ENCODE measurements around the gene SMPD1. TPM values are rescaled to one million over a fixed set of nuclear protein-coding genes. Genes with fewer than 3 reads are reported as not detected.

SMPD1 gene
- total and polyA plus RNA-seq, 3 donors from 2014 or later: 27.4 to 41.2 (median 30.4) TPM

DNA sequence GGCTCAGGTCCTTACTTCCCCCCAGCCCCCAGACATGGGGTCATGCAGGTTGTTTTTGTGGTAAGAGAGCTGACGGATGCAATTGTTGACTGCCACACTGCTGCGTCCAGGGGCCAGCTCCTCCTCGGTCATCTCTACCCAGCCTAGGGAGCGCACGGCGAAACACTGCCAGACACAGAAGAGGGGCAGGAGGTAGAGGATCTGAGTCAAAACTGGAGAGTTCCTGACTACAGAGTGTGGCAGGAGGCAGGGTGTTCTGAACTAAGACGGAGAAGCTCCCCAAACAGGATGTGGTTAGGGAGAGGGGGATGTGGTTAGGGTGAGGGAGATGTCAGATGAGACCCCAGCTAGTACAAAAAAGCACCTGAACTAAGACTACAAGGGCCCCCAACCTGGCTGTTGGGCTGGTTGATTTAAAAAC lies 12.3 kb downstream of the SMPD1 start:
- 88 to 96% methylated on average over 7 of the region's 7 CpGs for WGBS, 2 donors
- Histone ChIP-seq H3K36me3 (ENCODE audit: low read depth, missing control alignments) (no peaks in the 10 kb centered on the region), H3K4me1 (peaks cover under 1% of the 10 kb centered on the region), H3K9me3 (no peaks in the 10 kb centered on the region), H3K27me3 (no peaks in the 10 kb centered on the region), H3K4me3 (no peak overlapping the region), H3K27ac (no peak overlapping the region)
- intact Hi-C loops (cut with DNase I; ENCODE audit: low total_unique reads): no loop called here
- TF ChIP-seq, protein P1, sequence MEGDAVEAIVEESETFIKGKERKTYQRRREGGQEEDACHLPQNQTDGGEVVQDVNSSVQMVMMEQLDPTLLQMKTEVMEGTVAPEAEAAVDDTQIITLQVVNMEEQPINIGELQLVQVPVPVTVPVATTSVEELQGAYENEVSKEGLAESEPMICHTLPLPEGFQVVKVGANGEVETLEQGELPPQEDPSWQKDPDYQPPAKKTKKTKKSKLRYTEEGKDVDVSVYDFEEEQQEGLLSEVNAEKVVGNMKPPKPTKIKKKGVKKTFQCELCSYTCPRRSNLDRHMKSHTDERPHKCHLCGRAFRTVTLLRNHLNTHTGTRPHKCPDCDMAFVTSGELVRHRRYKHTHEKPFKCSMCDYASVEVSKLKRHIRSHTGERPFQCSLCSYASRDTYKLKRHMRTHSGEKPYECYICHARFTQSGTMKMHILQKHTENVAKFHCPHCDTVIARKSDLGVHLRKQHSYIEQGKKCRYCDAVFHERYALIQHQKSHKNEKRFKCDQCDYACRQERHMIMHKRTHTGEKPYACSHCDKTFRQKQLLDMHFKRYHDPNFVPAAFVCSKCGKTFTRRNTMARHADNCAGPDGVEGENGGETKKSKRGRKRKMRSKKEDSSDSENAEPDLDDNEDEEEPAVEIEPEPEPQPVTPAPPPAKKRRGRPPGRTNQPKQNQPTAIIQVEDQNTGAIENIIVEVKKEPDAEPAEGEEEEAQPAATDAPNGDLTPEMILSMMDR (IDR thresholded peaks at IDR 0.05): no peak
- no peak for TF ChIP-seq POLR2A (IDR thresholded peaks at IDR 0.05)
- no peak for DNase-seq

DNA sequence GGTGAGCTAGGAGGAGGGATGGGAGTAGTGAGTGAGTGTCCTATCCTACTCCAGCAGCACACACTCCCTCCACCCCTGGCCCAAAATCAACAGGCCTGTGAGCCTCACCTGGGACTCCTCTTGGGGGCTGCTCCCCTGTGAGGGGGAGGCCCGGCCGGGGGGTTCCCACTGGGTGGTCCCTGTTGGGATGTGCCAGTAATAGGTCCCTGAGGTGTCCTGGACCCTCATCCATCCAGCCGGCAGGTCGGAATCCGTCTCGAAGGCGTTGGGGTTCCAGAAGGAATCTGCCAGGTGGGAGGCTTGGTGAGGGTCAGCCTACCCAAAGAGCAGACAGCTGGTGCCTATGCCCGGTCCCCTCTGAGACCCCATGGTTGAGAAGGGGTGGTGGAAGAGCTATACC lies 13.3 kb downstream of the SMPD1 start:
- Histone ChIP-seq H3K9me3 (no peaks in the 10 kb centered on the region), H3K36me3 (ENCODE audit: low read depth, missing control alignments) (no peaks in the 10 kb centered on the region), H3K27me3 (no peaks in the 10 kb centered on the region), H3K27ac (no peak overlapping the region), H3K4me1 (no peaks in the 10 kb centered on the region), H3K4me3 (no peak overlapping the region)
- no peak for DNase-seq
- no peak for TF ChIP-seq POLR2A (IDR thresholded peaks at IDR 0.05)
- TF ChIP-seq, protein P1 (IDR thresholded peaks at IDR 0.05): no peak
- intact Hi-C loops (cut with DNase I; ENCODE audit: low total_unique reads): no loop called here
- WGBS, 2 donors: 92% methylated on average over 8 of the region's 8 CpGs; no CpG with 5 or more reads in 1 of the 2 donors

DNA sequence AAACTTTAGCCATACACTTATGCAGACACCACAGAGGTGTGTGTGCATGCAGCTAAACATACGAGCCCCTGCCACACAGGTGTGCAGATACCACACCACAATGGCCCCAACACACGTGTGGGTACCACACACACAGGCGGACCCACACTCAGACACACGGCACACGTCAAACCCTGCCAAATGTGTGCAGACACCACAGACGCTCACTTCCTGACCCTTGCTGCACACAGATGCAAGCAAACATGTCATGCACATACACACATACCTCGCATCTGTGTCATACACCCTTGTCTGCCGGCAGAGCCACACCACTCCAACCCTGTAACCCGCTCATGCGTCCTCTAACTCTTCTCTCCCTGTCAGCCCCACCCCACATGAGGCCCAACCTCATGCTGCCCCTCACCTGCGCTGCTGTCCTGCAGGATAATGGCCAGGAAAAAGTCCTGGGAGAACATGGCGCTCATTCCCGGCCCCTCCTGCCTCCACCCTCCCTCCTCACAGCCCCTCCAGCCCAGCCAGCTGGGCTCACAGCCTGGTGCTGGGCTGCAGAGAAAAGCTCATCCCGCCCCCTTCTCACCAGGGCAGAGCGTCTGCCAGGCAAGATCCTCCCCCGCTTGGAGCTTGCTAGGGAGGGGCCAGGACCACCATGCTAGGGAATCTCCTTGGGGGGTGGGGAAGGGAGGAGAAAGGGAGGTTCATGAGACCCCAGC lies 14.2 kb downstream of the SMPD1 start:
- intact Hi-C loops (cut with DNase I; ENCODE audit: low total_unique reads): no loop called here
- DNase-seq: no peak
- no peak overlapping the region for H3K27ac ChIP-seq

DNA sequence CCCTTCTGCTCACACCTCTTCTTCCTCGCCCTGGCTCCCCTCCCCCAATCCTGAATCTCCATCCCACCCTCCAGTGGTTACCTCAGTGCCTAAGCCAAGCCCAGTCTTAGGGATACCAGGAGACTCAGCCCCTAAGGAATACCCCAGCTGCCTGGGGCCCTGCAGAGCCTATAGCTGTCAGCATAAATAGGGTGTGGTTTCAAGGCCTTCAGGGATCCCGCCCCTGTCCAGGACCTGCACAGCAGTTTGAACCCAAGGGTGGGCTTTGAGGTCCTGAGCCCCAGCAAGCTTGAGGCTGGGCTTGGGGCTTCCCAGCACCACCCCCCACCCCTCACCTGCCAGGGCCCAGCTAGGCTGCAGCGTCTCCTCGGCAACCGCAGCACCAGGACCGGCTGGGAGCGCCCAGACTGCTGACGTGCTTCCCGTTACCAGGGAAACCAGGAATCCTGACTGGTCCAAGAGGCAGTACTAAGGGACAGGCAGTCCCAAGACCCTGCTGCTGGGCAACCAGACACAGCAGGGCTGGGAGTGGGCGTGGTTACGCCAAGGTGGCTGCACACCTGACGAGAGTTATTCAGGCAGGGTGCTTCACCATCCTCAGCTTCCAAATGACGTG lies 14.9 kb downstream of the SMPD1 start:
- TF ChIP-seq, protein P1 (IDR thresholded peaks at IDR 0.05): no peak
- no peak for TF ChIP-seq POLR2A (IDR thresholded peaks at IDR 0.05)
- Histone ChIP-seq H3K9me3 (no peaks in the 10 kb centered on the region), H3K27ac (no peak overlapping the region), H3K27me3 (no peaks in the 10 kb centered on the region), H3K4me1 (no peaks in the 10 kb centered on the region), H3K4me3 (no peak overlapping the region), H3K36me3 (ENCODE audit: low read depth, missing control alignments) (no peaks in the 10 kb centered on the region)
- 76 to 90% methylated on average over 8 to 13 of the region's 13 CpGs for WGBS, 2 donors
- intact Hi-C loops (cut with DNase I; ENCODE audit: low total_unique reads): no loop called here
- DNase-seq: no peak

More for the DNA sequence above, 14.2 kb downstream of the SMPD1 start:
- H3K4me1 ChIP-seq: no peaks in the 10 kb centered on the region
- WGBS, 2 donors: 72 to 75% methylated on average over 14 to 16 of the region's 16 CpGs
- no peak for TF ChIP-seq POLR2A (IDR thresholded peaks at IDR 0.05)
- TF ChIP-seq, protein P1 (IDR thresholded peaks at IDR 0.05): no peak
- no peak overlapping the region for H3K4me3 ChIP-seq
- no peaks in the 10 kb centered on the region for H3K27me3 ChIP-seq
- H3K9me3 ChIP-seq: no peaks in the 10 kb centered on the region
- H3K36me3 ChIP-seq (ENCODE audit: low read depth, missing control alignments): no peaks in the 10 kb centered on the region

Measured in testis (tissue), 3 donors.